ENCODE results near the gene ATP2B3. TPM values are rescaled to one million over a fixed set of nuclear protein-coding genes. Genes with fewer than 3 reads are reported as not detected.
"Not testable (repeated sequence)": the region's sequence is repeated elsewhere in the genome, so short reads cannot be mapped to it uniquely, and the experiment has no call there.

The ATP2B3 gene
- total RNA-seq, 1 donor from 2014 or later: not detected

- Mint-ChIP-seq H3K4me1 (peaks cover 22% of the 10 kb centered on the region), H3K9me3 (no peaks in the 10 kb centered on the region), H3K27me3 (no peaks in the 10 kb centered on the region), H3K36me3 (ENCODE audit: low read depth) (peaks cover 2% of the 10 kb centered on the region), H3K4me3 (peak within 1 kb of the TSS; percentile 88), H3K27ac (peak within 1 kb of the TSS; percentile 73)
- intact Hi-C loops (cut with micrococcal nuclease): loop anchor here (1.0 to 2.0 kb wide), 3 partner anchors 16 to 128 kb away; partner anchors contain the start of genes ABCD1, BCAP31 and HAUS7
- DNase-seq: peak; percentile 76
Observed at GRCh38 chrX:153598541-153599191, 81.2 kb downstream of the ATP2B3 start, which contains the start of gene CCNQ. Gene CCNQ, minus strand, starts transcription at chrX:153599139. Its CDS starts 66 bp downstream, at chrX:153599073.

GRCh38 chrX:153599192-153600031 lies 82.0 kb downstream of the ATP2B3 start:
- Mint-ChIP-seq H3K4me3 (peak overlapping the region; percentile 87), H3K27me3 (no peaks in the 10 kb centered on the region), H3K36me3 (ENCODE audit: low read depth) (peaks cover 2% of the 10 kb centered on the region), H3K4me1 (peaks cover 25% of the 10 kb centered on the region), H3K9me3 (no peaks in the 10 kb centered on the region), H3K27ac (peak overlapping the region; percentile 73)
- intact Hi-C loops (cut with micrococcal nuclease): loop anchor here (1.0 to 2.0 kb wide), 3 partner anchors 17 to 129 kb away; partner anchors contain the start of genes ABCD1, BCAP31 and HAUS7
- DNase-seq: peak; percentile 97

DNA sequence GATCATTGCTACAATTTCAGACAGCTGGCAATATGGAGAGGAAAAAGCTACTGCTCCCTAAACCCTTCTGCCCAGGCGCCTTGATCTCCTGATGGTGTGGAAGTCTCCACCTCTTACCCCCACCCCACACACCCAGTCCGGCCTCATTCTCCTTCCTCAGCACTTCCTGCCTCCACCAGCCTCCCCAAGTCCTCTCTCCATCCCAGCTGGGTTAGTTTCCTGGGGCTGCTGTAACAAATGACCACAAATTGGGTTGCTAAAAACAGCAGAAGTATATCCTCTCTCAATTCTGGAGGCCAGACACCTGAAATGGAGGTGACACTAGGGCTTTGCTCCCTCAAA lies 82.6 kb downstream of the ATP2B3 start:
- Mint-ChIP-seq H3K4me3 (peak overlapping the region; percentile 87), H3K4me1 (peaks cover 28% of the 10 kb centered on the region), H3K27ac (peak overlapping the region; percentile 73), H3K9me3 (no peaks in the 10 kb centered on the region), H3K27me3 (no peaks in the 10 kb centered on the region), H3K36me3 (ENCODE audit: low read depth) (peaks cover 2% of the 10 kb centered on the region)
- intact Hi-C loops (cut with micrococcal nuclease): no loop called here
- DNase-seq: peak; percentile 72

DNA sequence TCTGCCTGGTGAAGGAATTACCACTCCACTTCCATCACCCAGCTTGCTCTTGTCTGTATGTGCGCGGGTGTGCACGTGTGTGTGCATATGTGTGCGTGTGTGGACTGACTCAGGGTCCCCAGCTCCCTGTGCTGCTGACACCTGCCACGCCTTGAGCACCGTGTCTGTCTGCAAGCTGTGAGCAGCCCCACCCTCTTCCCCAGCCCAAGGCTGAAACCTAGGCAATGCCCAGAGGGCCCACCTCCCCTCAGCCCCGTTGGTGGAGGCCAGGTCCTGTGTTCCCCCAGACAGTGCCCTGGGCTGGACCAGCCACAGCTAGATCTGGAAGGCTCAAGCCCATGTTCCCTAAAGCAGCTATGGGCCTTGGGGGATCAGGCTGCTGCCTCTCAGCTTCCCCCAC lies 83.5 kb downstream of the ATP2B3 start:
- Mint-ChIP-seq H3K4me1 (peaks cover 28% of the 10 kb centered on the region), H3K4me3 (peak overlapping the region; percentile 87), H3K36me3 (ENCODE audit: low read depth) (peaks cover 2% of the 10 kb centered on the region), H3K27me3 (no peaks in the 10 kb centered on the region), H3K27ac (no peak overlapping the region), H3K9me3 (no peaks in the 10 kb centered on the region)
- DNase-seq: no peak
- intact Hi-C loops (cut with micrococcal nuclease): no loop called here

- no peak overlapping the region for H3K4me3 Mint-ChIP-seq
- intact Hi-C loops (cut with micrococcal nuclease): no loop called here
- H3K36me3 Mint-ChIP-seq (ENCODE audit: low read depth): peaks cover 2% of the 10 kb centered on the region
- peaks cover 28% of the 10 kb centered on the region for H3K4me1 Mint-ChIP-seq
- no peaks in the 10 kb centered on the region for H3K9me3 Mint-ChIP-seq
- no peak overlapping the region for H3K27ac Mint-ChIP-seq
- DNase-seq: no peak
- H3K27me3 Mint-ChIP-seq: no peaks in the 10 kb centered on the region
Observed at GRCh38 chrX:153601511-153602110, 84.2 kb downstream of the ATP2B3 start.

DNA sequence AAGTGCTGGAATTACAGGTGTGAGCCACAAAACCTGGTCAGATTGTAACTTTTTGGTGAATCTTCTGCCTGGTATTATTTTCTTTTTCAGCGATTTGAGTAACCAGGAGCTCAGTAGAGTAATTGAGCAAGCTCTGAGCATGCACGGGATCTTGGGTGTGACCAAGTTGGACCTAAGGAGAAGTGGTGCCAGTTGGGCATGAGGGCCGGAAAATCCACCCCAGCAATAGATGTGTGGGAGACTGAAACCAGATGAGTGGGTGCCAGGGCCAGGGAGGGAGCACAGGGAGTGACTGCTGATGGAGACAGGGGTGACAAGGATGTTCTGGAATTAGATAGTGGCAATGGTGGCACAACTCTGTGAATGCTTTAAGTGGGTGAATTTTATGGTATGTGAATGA lies 85.2 kb downstream of the ATP2B3 start:
- intact Hi-C loops (cut with micrococcal nuclease): no loop called here

DNA sequence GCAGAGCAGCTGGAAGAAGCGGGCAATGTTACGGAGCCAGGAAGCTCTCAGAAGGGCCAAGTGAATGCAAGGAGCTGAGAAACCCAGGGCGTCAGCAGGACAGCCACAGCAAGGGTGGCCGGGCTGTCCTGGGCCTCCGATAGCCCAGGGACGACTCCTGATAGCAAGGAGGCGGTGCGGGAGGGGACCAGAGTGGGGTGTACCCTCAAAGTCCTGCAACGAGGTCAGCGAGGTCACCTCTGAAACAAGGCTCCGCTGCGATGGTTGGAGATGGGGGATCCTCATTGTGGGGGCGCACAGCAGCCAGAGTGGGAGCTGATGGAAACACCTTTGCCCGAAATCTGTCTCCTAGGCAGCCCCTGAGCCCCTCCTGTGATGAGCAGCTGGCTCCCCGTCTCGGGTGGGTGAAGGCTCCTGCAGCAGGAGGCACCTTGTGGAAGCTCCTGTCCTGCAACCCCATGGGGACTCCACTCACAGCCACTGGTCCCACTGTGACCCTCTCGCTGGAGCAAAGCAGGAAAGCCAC lies 85.8 kb downstream of the ATP2B3 start:
- no peak for DNase-seq
- Mint-ChIP-seq H3K4me1 (peaks cover 19% of the 10 kb centered on the region), H3K36me3 (ENCODE audit: low read depth) (no peaks in the 10 kb centered on the region), H3K9me3 (no peaks in the 10 kb centered on the region), H3K27me3 (peaks cover 5% of the 10 kb centered on the region), H3K27ac (no peak overlapping the region), H3K4me3 (no peak overlapping the region)
- intact Hi-C loops (cut with micrococcal nuclease): no loop called here

More for the DNA sequence above, 85.2 kb downstream of the ATP2B3 start:
- Mint-ChIP-seq H3K36me3 (ENCODE audit: low read depth) (no peaks in the 10 kb centered on the region), H3K27ac (no peak overlapping the region), H3K27me3 (peaks cover 5% of the 10 kb centered on the region), H3K4me3 (no peak overlapping the region), H3K9me3 (no peaks in the 10 kb centered on the region), H3K4me1 (peaks cover 22% of the 10 kb centered on the region)
- no peak for DNase-seq

- H3K4me3 Mint-ChIP-seq; H3K27me3 Mint-ChIP-seq; H3K27ac Mint-ChIP-seq; H3K9me3 Mint-ChIP-seq; DNase-seq; H3K36me3 Mint-ChIP-seq (ENCODE audit: low read depth): not testable (repeated sequence)
- H3K4me1 Mint-ChIP-seq: peaks cover 21% of the 10 kb centered on the region
- intact Hi-C loops (cut with micrococcal nuclease): loop anchor here (5.0 kb wide), 1 partner anchor 42 kb away; the partner anchor contains the start of gene DUSP9
Observed at GRCh38 chrX:153604666-153605380, 87.4 kb downstream of the ATP2B3 start.

DNA sequence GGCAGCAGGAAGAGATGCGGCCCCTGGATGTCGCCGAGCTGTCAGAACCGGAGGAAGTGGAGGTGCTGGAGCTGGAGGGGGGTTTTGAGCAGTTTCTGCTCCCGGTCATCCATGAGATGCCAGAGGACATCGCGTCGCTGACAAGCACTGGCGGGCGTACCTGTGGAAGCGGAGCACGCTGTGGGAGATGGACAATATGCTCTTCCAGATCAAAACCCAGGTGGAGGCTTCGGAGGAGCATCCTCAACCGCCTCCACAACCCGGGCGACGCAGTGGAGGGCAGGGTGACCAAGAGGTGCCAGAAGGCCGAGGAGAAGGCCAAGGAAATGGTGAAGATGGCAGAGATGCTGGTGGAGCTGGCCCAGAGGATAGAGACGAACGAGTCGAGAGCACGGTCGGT lies 89.1 kb downstream of the ATP2B3 start:
- intact Hi-C loops (cut with micrococcal nuclease): loop anchor here (5.0 kb wide), 1 partner anchor 41 kb away; the partner anchor contains the start of gene DUSP9
- Mint-ChIP-seq H3K4me3 (no peak overlapping the region), H3K4me1 (peaks cover 12% of the 10 kb centered on the region), H3K36me3 (ENCODE audit: low read depth) (no peaks in the 10 kb centered on the region), H3K27me3 (peaks cover 5% of the 10 kb centered on the region), H3K27ac (no peak overlapping the region), H3K9me3 (no peaks in the 10 kb centered on the region)
- no peak for DNase-seq

GRCh38 chrX:153608376-153608775 lies 90.9 kb downstream of the ATP2B3 start:
- no peak for DNase-seq
- no peak overlapping the region for H3K27ac Mint-ChIP-seq
- no peaks in the 10 kb centered on the region for H3K9me3 Mint-ChIP-seq
- intact Hi-C loops (cut with micrococcal nuclease): loop anchor here (5.0 kb wide), 1 partner anchor 39 kb away; the partner anchor contains the start of gene DUSP9
- no peak overlapping the region for H3K4me3 Mint-ChIP-seq
- no peaks in the 10 kb centered on the region for H3K36me3 Mint-ChIP-seq (ENCODE audit: low read depth)
- H3K4me1 Mint-ChIP-seq: peaks cover 12% of the 10 kb centered on the region
- H3K27me3 Mint-ChIP-seq: peaks cover 7% of the 10 kb centered on the region

DNA sequence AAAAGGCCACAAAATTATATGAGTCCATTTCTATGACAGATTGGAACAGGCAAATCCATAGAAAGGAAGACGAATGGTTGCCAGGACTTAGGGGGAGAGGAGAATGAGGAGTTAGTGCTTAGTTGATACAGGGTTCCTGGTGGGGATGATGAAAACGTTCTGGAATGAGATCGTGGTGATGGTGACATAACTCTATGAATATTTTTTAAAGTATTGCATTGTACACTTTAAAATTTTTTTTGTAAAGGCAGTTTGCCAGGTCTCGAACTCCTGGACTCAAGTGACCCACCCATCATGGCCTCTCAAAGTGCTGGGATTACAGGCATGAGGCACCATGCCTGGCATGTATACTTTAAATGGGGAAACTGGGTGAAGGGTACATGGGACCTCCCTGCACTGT lies 91.4 kb downstream of the ATP2B3 start:
- H3K36me3 Mint-ChIP-seq (ENCODE audit: low read depth): no peaks in the 10 kb centered on the region
- no peak overlapping the region for H3K27ac Mint-ChIP-seq
- H3K27me3 Mint-ChIP-seq: peaks cover 9% of the 10 kb centered on the region
- H3K9me3 Mint-ChIP-seq: no peaks in the 10 kb centered on the region
- no peak overlapping the region for H3K4me3 Mint-ChIP-seq
- intact Hi-C loops (cut with micrococcal nuclease): loop anchor here (5.0 kb wide), 1 partner anchor 38 kb away; the partner anchor contains the start of gene DUSP9
- peaks cover 10% of the 10 kb centered on the region for H3K4me1 Mint-ChIP-seq
- no peak for DNase-seq

DNA sequence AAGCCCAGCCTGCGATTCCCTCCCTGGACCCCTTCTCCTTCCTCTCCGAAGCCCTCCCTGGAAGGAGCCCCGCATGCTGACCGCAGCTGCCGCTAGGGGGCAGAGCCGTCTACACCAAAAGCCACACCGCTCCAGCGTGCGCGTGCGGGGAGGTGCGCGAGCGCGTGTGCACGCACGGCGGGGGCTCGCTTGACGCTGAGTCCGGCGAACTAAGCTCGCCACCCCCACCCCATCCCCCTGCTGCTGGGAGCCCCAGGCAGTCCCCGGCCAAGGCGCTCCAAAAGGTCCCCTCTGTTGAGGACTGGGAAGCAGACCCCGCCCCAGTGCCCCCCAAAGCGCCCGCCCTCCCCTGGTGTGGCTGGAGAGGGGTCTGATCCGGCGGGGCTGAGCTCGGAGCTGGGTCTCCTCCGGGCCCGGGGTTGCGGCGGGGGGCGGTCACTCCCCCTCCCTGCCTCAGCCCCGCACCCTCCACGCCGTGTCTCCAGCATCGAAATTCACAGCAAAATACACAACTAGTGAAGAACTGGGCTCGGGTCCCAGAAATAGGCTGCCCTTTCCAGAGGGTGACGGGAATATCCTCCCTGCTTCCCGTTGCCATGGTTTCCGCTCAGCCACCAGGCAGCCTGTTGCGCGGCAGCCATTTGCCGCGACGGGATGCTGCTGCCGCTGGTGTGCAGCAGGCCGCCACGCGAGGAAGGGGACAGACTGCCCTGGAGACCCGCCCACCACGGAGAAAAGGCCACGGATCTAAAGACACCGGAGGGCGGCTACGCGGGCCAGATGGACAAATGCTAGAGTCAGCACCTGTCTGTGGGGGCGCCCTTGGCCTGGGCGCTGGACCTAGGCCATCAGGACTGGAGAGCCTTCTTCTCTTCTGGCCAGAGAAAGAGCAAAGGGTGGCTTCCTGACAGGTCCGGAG lies 92.7 kb downstream of the ATP2B3 start:
- intact Hi-C loops (cut with micrococcal nuclease): loop anchor here (5.0 kb wide), 2 partner anchors 37 to 57 kb away; partner anchors contain the start of gene DUSP9
- peak; percentile 91 for DNase-seq

More for the DNA sequence above, 92.7 kb downstream of the ATP2B3 start:
- H3K4me3 Mint-ChIP-seq: peak overlapping the region; percentile 82
- H3K4me1 Mint-ChIP-seq: peaks cover 10% of the 10 kb centered on the region
- H3K9me3 Mint-ChIP-seq: no peaks in the 10 kb centered on the region
- H3K27me3 Mint-ChIP-seq: peaks cover 14% of the 10 kb centered on the region
- H3K36me3 Mint-ChIP-seq (ENCODE audit: low read depth): no peaks in the 10 kb centered on the region
- H3K27ac Mint-ChIP-seq: peak overlapping the region; percentile 77
